GM20000 (cell line): Measurements from ENCODE around the gene RAB11FIP3.
A peak's percentile ranks its signal among the peaks of the same experiment; 100 is the strongest.

Experiments used
- DNase-seq: peaks from one replicate; pipeline ENCODE4 v3.0.0; 2012; ENCODE audit warnings: low spot score
- TF ChIP-seq, protein P1 (sequence below): IDR thresholded peaks from 2 replicates; pipeline ENCODE4 v1.5.1; 2012; ENCODE audit warnings: mild to moderate bottlenecking, control low read depth; ENCODE audit errors: extremely low read depth, missing control alignments

RAB11FIP3 gene

DNA sequence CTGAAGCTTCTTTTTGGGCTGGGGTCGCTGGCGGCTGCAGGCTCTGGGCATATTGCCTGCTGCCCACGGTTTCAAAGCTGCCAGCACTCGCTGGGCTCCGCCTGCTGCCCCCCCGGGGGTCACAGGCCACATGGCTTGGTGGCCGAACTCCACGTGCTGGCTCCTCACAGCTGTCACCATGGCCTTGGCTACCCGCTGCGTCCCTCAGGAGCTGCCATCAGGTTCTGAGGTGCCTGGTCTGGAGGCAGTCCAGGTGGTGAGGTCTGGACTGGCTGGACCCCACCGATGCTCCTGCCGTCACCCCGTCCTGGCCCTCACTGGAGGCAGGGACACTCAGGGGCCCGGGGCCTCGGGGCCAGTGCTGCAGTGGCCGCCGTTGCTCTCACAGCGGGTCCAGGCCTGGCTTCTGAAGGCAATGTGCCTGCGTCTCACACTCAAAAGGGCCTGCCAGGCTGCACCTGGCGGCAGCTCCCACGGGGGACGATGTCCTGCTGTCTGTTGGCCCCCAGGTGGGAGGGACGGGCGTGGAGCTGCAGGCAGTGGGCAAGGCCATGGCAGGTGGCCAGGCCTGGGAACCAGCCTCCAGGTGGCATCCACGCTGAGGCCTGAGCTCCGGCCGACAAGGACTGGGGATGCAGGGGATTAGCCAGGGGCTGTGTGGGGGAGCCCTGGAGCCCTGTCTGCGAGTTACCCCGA is 115.3 kb downstream of the RAB11FIP3 start:
- TF ChIP-seq, protein P1, sequence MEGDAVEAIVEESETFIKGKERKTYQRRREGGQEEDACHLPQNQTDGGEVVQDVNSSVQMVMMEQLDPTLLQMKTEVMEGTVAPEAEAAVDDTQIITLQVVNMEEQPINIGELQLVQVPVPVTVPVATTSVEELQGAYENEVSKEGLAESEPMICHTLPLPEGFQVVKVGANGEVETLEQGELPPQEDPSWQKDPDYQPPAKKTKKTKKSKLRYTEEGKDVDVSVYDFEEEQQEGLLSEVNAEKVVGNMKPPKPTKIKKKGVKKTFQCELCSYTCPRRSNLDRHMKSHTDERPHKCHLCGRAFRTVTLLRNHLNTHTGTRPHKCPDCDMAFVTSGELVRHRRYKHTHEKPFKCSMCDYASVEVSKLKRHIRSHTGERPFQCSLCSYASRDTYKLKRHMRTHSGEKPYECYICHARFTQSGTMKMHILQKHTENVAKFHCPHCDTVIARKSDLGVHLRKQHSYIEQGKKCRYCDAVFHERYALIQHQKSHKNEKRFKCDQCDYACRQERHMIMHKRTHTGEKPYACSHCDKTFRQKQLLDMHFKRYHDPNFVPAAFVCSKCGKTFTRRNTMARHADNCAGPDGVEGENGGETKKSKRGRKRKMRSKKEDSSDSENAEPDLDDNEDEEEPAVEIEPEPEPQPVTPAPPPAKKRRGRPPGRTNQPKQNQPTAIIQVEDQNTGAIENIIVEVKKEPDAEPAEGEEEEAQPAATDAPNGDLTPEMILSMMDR, result no peak
- no peak for DNase-seq

DNA sequence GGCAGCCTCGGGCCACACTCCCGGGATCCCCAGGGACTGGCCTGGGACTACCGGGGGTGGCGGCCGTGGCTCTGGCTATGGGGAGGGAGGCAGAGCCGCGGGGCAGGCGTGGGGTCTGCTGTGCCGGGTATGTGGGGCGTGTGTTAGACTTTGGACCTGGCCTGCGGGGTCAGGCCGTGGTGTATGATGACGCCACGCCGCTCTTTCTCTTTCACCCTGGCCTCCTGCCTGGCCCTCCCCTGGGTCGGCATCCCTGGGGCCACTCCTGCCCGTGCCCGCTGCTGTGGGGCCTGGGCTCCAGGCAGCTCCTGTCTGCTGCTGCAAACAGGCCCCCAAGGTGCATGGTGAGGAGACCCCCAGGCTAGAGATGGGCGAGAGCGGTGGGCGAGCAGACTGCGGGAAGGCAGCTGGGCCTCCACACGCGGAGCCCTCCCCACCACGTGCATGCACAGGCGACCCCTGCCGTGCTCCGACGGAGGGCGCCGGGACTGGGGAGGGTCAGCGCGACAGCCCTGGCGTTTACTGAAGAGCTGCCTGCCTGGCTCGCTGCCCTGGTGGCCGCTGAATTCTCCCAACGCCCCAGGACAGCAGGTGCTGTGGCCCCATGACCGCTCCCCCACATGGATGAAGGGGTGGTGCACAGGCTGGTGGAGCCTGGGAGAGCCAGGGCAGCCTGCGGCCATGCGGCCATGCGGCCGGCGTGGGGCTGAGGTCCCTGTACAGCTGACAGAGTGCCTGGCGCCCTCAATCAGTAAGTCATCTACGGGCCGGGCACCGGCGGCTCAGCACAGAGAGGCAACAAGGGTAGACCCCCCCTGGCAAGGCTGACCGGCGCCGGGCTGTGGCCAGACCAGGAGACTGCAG is 118.1 kb downstream of the RAB11FIP3 start:
- DNase-seq, result no peak
- TF ChIP-seq, protein P1, result no peak

DNA sequence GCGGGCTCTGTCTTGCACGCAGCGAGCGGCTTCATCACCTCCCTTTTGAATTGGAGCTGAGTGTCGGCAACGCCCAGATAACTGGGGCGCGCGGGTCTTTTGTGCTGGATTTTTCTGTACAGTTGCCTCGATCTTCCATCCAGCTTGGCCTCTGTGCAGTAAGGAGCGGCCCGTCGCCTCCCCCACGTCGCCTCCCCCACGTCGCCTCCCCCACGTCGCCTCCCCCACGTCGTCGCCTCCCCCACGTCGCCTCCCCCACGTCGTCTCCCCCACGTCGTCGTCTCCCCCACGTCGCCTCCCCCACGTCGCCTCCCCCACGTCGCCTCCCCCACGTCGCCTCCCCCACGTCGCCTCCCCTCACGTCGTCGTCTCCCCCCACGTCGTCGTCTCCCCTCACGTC is 119.1 kb downstream of the RAB11FIP3 start:
- TF ChIP-seq, protein P1, result no peak
- no peak for DNase-seq

DNA sequence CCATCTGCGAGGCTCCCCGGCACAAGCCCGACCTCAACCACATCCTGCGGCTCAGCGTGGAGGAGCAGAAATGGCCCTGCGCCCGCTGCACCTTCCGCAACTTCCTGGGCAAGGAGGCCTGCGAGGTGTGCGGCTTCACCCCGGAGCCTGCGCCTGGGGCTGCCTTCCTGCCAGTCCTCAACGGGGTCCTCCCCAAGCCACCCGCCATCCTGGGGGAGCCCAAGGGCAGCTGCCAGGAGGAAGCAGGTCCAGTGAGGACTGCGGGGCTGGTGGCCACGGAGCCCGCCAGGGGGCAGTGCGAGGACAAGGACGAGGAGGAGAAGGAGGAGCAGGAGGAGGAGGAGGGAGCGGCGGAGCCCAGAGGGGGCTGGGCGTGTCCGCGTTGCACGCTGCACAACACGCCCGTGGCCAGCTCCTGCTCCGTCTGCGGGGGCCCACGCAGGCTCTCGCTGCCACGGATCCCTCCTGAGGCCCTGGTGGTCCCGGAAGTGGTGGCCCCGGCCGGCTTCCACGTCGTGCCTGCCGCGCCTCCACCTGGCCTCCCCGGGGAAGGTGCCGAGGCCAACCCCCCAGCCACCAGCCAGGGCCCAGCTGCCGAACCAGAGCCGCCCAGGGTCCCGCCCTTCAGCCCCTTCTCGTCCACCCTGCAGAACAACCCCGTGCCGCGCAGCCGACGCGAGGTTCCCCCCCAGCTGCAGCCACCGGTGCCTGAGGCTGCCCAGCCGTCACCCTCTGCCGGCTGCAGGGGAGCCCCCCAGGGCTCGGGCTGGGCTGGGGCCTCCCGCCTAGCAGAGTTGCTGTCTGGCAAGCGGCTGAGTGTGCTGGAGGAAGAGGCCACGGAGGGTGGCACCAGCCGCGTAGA is 121.7 kb downstream of the RAB11FIP3 start:
- peak; percentile 87 for DNase-seq
- TF ChIP-seq, protein P1, result peak; percentile 81

DNA sequence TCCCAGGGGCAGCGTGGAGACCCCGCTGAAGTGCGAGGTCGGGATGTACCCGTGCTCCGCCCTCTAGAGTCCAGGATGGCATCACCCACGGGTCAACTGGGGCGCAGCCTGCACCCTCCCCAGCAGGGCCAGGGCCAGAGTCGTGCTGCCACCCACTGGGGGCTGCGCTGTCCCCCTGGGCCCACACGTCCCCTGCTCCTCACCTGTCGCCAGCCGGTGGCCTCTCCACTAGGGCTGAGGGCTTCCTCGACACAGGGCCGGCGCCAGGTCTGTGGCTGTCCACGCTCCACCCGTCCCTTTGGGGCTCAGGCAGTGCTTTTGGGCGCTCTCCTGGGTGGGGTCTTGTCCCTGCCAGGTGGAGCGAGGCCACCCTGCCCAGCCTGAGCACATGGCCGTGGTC is 123.1 kb downstream of the RAB11FIP3 start:
- TF ChIP-seq, protein P1, result no peak
- no peak for DNase-seq

DNA sequence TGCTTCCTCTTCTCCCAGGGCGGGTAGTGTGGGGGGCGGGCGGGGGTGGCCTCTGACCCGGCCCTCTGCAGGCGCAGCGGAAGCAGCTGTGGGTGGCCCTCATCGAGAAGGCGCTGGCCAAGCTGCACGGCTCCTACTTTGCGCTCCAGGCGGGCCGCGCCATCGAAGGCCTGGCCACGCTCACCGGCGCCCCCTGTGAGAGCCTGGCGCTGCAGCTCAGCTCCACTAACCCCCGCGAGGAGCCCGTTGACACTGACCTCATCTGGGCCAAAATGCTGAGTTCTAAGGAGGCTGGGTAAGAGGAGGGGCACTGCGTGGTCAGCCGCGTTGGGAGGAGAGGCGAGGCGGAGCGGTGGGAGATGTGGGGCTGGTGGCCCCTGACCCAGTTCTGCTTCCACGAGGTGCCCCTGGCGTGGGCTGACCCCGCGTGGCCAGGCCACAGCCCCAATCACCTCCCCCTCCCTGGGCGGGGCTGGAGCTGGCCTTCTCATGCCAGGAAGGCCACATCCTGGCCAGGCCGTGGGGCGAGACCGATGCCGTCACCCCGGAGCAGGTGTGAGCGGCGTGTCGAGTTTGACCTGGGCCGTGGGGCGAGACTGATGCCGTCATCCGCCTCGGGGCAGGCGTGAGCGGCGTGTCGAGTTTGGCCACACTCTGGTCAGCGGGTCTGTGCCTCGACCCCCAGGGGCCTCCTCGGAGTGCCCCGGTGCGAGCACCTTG is 124.3 kb downstream of the RAB11FIP3 start:
- TF ChIP-seq, protein P1, result no peak
- DNase-seq, result no peak
